NCI-H82 treated with DMSO at 0.1 percent for 48 hours (cell line): Measurements from ENCODE around the gene CLCF1.

Experiments
- DNase-seq: peaks from one replicate; lab custom pipeline; 2025; ENCODE audit not compliant: unreplicated experiment; lab: John Stamatoyannopoulos, UW

CLCF1 gene

DNA sequence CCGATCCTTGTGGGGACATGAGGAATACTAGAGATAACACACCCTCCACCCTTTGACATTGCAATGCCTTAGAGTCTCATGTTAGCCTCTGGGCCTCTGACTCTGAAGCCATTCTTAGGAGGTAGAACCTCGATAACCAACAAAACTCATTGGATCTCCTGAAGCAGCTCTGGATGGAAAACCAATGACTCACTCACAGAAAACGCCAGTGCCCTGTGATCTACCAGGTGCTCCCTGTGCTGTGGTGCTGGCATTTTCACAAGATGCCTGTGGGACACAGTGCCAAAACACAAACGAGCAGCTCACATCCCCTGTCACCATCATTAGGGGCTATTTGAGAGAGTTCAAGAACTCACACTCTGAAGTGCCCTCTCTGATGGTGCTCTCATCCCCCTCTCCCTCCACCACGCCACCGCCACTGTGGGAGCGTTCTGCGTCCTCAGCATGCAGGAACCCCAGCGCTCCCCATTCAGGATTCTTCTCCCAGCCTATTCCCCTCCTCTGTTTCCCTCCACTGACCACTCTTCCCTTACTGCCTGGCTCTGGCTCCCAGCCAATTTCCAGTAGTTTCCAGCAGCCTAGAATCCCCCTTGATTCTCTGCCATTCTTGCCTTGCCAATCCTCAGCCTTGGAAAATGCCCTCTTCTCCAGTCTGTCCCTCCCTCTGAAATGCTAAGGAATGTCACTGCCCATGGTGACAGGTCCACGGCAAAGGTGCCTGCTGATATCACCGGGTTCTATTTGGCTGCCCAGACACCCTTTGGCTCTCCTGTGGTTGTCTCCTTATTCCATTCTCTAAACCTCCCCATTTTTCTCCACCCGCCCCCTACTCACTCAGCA is 15.3 kb downstream of the CLCF1 start:
- no peak for DNase-seq

DNA sequence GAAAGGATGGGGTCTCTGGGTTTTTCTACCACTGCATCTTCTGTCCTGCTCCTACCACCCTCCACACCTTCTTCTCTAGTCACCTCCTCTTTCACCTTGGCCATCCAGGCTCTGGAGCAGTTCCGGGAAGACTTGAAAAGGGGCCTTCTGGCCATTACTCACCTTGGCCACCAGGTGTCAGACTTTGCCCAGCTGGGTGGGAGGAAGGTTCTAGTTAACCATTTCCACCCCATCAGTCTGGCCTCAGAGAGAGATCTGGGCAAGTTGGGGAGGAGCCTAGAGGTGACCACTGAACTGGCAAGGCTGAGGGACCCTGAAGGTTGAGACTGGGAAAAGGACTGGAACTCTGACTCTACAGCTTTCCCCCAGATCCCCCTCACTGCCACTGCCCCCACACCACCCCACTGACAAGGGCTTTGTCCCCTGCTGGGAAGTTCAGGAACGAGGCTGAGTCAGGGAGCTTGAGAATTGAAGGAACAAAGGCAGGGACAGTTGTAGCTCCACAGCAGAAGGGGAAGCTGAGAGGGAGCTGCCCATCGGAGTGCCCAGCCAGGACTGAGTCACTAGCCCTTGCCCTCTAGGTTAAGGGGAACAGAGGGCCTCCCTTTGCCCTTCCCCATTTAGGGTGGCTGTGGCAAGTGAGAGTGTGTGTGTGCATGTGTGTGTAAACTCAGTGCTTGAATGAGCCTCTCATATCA is 16.4 kb downstream of the CLCF1 start:
- peak; percentile 51 for DNase-seq

DNA sequence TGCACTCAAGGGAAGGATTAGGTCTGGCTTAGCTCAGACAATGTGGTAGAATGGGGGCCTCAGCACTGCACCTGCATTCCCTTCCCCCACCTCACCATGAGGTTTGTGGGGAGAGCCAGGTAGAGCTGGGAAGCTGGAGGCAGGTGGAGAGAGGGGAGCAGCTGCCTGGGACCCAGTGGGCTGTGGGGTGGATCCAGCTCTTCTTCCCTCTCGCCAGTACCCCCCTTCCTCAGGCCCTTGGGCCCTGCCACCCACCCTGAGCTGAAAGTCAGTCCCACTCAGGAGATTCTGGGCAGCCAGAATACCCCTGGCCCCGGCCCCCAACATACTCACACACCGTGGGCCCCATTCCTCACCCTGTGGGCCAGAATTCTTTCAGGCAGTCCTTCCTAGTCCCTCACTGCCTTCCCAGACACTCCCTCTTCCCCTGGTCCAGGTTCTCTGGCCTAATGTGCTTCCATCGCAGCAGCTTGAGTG is 17.0 kb downstream of the CLCF1 start:
- no peak for DNase-seq

DNA sequence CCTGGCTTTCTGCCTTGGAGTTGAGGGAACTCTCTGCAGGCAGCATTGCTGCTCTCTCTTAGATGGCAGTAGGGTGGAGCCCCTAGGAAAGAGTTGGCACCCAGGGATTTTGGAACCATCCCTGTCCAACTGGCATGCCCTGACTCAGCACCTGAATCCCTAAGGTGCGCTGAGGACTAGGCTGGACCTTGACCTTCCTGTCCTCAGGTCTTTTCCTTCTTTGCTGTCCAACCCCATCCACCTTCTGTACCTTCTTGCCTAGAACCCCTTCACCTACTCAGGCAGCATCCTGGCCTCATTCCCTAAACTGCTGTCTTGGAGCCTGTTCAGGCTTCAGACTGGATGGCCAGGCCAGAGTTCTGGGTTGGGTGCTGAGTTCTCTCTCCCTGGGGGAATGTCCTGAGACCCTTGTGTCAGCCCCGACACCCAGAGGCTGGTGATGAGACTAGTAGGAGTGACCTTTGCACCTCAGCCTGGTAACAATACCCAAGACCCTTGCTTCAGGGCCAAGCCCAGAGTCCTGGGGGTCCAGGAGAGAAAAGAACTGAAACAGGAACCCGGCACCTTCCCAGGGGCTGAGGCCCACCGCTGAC is 17.5 kb downstream of the CLCF1 start:
- DNase-seq = no peak

DNA sequence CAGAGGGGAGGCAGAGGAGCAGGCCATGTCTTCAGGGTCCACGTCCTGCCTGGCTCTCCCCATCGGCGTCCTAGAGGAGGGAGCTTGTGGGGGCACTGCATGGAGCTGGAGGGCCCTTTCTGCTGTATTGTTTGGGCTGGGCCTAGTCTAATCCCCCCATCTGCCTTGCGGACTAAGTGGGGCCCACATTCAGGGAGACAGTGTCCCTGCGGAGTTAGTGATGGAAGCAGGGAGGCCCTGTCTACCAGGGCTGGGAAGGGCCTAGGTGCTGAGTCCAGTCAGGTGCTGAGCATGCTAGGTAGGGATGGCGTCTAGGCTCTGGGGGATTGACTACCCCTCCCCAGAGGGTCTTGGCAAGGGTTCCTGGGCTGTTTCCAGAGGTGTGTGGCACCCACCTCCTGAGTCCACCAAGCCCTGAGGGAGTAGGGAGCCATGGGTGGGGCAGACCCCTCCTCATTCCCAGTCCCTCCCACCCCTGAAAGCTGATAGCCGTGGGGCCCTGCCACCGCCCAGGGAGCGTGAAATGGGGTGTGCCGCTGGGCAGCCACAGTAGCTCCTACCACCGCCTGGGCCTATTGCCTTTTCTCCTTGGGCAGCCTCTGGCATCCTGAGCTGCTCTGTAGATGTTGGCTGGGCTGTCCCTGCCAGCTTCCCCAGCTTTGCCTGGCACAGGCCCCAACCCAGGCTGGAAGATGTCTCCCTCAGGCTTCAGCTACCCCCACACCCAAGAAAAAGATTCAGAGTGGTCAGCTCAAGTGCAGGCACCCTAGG is 18.2 kb downstream of the CLCF1 start:
- DNase-seq = no peak

DNA sequence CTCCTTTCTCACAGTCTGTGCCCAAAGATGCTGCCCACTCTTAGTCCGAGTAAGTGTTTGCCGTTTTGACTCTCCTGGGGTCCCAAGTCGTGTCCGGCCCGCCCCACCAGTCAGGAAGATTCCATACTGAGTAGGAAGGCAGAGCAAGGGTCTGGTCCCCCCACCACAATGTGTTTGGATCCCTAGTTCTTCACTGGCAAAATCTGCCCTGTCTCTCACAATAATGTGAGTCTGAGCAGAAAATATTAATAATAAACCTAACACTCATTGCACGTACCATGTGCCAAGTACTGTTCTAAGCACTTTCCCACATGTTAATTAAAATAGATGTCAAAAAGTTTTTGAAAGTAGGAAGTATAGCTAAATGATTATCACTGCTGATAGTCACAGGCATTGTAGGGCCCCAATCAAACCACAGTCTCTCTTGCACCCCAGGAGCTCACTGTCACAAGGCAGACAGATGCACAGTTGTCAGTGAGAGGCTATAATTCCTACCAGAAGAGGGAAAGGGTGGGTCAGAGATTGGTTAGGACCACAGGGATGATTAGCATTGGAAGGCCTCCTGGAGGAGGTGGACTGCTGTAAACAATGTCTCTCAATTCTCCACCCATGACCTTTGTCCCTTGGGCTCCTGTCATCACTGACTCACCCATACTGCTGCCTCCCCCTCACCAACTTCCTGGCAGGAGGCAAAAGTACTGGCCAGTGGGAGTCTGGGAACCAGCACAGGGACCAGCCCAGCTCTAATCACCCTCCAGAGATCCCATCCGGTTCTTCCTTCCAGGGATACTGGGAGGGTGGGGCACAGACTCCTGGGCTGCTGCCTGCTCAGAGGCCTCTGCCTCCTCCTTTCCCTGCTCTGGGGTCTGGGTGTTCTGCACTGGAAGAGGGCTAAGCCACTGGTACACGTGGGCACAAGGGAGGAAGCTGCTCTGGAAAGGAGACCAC is 19.0 kb downstream of the CLCF1 start:
- DNase-seq = no peak

DNA sequence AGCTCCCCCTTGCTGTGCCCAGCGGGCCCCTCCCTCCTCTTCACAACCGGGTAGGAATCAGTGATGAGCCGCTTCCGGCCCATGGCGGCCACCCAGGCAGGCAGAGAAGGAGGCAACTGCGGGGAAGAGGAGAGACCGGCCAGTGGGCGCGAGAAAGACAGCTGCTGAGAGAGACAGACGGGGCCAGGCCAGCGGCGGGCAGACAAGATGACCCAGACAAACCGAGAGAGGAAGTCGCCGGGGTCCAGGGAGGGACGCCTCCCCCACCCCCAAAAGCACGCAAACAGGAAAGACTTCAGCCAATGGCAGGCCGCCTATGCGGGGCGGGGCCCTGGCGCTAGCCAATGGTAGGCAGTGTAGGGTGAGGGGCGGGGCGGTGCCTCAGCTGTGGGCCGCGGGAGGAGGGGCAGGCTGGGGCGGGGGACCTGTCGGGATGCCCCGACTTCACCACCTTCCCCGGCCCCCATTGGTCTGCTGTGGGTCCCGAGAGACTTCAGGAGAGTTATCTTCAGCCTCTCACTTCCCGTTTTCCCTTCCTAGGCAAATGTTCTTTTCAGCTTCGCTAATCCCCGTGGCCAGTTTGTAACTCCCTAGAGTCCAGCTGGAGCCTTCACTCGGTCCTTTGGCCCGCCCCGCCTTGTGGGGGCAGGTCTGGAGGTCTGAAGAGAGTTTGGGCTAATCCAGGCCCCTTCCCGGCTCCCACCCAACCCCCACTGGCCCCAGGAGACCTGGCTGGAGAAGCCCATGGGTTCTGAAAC is 19.9 kb downstream of the CLCF1 start, which contains the start of gene POLD4:
Gene POLD4, minus strand, starts transcription at position 230 of the 758 bp plus-strand sequence. Its CDS starts 147 bp downstream, at position 83.
- DNase-seq = peak; percentile 98

DNA sequence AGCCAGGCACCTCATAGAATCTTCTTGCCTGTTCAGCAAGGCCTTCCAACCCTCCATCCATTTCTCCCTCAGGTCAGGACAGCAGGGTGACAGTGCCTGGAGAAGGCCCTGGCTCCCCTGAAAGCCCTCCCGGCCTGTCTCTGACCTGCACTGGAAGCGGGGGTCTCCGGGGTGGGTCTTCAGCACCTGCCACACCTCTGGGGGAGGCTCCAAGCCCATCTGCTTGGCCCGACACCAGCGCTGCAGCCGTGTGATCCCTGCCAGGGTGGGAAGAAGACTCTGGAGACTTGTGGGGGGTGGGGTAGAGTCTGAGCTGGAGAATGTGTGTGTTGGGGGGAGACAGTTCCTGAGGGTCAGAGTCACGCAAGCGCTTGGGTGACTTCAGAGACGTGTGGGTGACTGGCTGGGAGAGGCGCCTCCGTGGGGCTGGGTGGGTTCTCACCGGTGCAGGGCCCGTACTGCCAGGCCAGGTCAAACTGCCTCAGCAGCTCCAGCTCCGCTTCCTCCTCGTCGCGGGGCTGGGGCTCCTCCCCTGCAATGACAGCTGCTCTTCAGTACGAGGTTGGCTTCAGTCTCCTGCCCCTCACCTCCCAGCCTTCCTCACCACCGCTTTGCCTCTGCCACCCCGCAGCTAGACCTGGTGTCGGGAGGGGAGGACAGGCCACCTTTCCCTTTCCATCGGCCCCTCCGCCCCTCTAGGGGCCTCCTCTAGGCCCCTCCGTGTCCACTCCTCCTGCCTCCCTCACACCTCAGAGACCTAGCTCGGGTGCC is 20.7 kb downstream of the CLCF1 start:
- DNase-seq = no peak

DNA sequence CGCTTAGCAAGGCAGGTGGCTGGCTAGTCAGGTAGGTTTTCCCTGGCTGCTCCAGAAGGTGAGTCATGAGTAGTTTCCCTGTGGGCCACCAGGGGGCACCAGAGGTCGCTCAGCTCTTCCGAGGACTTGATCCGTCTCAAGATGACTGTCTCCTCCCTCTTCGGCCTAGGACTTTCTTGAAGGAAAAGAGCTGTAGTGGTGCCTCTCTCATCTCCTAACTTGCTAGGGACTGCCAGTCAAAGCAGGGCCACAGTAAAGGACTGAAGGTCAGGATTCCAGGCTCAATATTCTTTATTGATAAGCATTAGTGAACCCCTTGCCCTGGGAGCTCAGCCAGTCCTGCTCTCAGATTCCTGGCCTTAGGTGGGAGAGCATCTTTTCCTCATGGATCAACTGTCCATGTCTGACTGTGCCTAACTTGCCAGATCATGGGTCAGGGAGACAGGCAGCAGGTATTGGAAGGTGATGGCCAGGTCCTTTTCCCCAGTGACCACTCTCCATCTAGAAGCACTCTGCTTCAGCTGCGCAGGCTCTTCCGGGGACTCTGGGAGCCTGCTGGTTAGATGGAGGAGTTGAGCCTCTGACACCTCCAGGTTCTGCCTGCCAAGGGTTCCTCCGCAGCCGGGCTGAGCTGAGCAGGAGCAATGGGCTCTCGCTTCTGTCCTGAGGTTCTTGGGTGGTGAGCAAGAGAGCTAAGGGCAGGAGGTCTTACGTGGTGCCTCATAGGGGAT is 22.0 kb downstream of the CLCF1 start:
- DNase-seq = peak; percentile 41

DNA sequence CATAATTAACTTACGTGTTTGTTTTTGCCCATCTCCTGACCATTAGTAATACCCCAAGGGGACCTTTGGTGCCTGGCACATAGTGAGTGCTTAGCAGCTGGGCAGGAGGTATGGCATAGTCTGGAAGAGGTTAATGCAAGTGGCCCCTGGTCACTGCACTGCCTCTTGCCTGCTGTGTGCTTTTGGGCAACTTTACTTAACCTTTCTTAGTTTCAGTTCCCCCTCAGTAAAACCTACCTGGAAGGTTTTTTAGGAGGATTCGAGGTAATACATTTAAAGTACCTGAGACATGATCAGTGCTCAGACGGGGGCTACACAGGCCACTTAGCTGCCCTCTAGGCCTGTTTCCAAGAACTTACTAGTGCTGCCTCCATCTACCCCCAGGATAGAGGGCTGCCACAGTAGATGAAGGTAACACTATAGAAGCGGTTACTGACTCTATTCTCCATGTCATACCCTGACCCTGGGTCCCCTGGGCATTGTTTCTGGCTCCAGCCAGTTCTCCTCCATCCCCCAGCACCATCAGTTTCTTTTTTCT is 23.4 kb downstream of the CLCF1 start:
- DNase-seq = no peak

DNA sequence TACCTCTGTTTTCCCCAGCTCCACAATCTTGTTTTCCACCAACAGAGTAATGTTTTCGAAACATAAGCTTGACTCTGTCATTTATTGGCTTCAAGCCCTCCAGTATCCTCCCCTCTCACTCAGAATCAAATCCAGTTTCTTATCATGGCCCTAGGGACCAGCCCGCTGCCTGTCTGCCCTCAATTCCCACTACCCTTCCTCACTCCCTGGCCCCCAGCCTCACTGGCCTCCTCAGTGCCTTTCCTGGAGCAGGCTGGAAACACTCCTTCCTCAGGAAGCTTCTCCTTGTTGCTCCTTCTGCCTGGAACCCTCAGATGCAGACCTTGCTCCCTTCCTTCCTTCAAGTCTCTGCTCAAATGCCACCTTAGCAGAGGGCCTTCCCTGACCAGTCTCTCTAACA is 23.9 kb downstream of the CLCF1 start:
- DNase-seq = no peak

DNA sequence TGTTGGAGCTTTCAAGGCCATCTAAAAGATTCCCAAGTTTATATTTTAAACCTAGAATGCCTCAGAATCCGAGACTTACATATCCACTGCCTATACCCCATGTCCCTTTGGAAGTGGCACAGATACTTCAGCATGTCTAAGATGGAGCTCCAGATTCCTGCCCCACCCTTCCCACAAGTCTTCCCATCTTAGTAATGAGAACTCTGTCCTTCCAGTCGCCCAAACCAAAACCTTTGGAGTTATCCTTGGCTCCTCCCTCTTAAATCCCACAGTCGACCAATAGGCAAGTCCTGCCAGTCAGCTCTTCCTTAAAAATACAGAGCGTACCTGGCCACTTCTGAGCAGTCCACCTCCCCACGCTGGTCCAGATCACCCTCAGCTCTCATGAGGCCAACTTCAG is 24.4 kb downstream of the CLCF1 start:
- DNase-seq = no peak

DNA sequence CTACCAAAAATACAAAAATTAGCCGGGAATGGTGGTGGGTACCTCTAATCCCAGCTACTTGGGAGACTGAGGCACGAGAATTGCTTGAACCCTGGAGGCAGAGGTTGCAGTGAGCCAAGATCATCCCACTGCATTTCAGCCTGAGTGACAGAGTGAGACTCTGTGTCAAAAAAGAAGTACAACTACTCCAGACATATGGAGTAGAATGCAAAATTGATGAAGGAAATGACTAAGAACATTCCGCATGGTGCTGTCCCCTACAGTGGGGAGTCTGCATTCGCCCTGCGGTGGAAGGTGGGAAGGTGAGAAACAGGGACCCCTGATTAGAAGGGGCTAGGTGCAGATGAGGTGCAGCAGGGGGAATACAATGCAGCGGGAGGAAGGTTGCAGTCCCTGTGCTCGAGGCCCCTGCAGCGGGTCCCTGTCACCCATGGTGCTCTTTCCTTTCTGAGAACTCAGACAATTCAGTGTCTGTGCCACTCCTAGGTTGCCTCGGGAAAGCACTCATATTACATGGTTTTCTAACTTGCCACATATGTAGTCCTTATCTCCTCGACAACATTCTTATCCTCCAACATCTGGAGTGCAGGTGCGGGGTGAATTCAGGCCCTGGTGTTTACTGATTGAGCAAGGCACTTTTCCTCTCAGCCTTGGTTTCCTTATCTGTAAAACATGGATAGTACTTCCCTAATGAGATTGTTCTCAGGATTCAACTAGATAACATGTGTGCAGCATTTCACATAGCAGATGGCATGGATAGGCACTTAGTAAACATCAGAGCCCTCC is 25.2 kb downstream of the CLCF1 start:
- DNase-seq = peak; percentile 88

DNA sequence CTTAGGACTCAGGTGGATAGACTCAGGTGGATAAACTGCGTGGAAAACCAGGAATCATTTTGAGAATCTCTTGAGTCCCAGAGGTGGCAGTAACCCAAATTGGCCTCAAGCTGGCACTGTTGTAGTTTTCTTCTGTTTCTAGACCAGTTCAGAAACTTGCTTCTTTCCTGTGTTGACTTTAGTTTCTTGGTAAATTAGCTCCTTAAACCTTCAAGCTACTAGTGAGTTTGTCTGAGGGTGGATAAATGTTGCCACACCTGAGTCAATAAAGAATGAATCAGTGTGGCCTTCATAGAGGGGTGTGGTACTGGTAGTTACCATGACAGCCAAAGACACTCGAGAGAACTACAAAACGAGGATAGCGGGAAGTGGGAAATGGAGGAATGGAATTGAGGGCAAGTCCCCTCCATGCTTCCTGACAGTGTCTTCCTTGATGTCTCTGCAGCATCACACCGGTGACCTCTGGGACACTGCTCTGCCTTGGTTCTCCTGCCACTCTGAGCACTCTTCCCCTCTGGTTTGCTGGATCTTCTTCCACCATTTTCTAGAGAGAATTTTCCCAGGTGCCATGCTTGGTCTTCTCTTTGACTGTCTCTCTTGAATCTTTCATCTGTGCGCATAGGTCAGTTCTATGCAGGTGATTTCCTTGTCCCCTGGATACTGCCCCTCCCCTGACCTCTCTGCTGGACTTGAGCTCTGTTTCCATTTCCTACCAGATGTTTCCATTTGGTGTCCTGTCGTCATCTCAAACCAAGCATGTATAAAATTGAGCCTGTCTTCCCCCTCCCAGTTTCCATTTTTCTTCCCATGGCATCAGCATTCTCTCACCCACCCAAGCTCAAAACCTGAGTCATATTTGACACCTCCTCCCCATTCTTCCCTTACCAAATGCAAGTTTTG is 27.2 kb downstream of the CLCF1 start:
- no peak for DNase-seq

DNA sequence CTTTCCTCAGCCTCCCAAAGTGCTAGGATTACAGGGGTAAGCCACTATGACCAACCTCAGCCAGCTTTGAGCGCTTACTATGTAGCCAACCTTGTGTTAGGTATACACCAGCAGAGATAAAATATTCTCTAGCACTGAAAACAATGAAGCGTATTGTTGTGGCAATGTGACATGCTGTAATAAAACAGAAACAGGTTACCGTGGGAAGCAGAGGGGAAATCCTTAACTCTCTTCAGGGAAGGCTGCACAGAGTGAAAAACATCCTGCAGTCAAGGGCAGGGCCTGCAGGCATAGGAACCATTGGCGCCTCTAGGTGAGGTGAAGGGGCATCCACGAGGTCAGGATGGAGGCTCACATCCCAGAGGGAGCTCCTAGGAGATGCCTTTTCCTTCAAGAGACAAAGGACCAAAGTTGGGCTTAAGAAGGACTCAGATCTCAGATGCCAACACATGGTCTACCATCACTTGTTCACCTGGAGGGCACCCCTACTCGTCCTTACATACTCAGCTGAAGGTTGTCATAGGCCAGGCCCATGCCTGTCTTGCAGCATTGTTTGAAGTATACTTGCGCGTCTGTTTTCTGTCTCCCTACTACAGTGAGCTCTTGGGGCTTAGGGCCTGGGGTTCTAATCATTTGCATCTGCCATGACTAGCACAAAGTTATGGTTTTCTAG is 28.0 kb downstream of the CLCF1 start:
- no peak for DNase-seq
